GM19351 (cell line): ENCODE data around the gene ZNF217.
"Not testable (repeated sequence)": the region's sequence is repeated elsewhere in the genome, so short reads cannot be mapped to it uniquely, and the experiment has no call there.

Experiments
- ATAC-seq: cut with Tn5 transposase; IDR thresholded peaks from one replicate; pipeline ENCODE4 v1.9.1; 2021; ENCODE audit warnings: mild to moderate bottlenecking, moderate library complexity; ENCODE audit not compliant: unreplicated experiment

ZNF217 gene

DNA sequence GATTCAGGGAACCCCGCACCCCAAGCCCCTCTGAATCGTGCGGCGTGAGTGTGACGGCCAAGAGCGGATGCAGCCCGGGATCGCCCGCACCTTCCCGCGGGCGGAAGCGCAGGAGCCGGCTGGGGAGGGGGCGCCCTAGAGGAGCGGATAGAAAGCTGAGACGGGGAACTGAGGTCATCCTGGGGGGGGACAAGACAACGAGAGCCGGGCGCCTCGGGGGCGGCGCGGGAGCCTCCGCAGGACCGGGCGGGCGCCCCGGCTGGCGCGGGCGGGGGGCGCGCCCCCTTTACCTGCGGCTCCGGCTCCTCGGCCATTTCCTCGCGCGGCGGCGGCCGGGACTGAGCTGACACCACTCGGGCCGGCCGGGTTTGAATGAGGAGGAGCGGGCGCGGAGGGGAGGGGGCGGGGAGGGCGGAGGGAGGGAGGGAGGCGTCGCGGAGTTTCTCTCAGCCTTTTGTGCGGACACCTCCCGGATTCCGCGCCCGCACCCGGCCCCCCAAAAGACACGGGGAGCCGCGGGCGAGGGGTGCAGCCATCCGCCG is at the start of gene ZNF217:
Gene ZNF217, minus strand, starts transcription at position 374 of the 542 bp plus-strand sequence. CDS start 11,013 bp downstream, outside the sequence.
- ATAC-seq = peak; percentile 20

DNA sequence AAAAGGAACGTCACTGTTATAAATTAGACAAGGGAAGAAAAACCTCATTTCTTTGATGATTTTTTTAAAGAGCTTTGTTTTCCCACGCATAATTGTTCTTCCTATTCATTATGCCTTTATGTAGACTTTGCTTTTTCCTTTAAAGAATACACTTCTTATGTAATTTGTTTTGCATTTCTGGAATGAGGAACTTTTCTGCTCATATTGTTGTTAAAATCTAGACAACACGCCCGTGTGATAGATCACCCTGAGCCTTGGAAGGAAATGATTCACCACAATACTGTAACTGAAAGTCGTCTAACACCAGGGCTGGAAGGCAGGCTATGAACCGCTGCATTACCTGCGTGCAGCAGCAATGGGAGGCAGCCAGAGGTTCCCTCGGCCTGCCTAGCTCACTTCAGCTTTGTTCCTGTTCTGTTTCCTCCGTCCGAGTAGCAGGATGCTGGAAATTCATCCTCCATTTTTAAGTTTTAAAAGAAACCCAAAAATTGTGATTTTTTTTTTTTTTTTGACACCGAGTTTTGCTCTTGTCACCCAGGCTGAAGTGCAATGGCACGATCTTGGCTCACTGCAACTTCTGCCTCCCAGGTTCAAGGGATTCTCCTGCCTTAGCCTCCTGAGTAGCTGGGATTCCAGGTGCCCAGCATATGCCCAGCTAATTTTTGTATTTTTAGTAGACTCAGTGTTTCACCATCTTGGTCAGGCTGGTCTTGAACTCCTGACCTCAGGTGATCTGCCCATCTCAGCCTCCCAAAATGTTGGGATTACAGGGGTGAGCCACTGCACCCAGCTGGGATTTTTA is 49.6 kb upstream of the ZNF217 start:
- ATAC-seq = peak; percentile 99

DNA sequence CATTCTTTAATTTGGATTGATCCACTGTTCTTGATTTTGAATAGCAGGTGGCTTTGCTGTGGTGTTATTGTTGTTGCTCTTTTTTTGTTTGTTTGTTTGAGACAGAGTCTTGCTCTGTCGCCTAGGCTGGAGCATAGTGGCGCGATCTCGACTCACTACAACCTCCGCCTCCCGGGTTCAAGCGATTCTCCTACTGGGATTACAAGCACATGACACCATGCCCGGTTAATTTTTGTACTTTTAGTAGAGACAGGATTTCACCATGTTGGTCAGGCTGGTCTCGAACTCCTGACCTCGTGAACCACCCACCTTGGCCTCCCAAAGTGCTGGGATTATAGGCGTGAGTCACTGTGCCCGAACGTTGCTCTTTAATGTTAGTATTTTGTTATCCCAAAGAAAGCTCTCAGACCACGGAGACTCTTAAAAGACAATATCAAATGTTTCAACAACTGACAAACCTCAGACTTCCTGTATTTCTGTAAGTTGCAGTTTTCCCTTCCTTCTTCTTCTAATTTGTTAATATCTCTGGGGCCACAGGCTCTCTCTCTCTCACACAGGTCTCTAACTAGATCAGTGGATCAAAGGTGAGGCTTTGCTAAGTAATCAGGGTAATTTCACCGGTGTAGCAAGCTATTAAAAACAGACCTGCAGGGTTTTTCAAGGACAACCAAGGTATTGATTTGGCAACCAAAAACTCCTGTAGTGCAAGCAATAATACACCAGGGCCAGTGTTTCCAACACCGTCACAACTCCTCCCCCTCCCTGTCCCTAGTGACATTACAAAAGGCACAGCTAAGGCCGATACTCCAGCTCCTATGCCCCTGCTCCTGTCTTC is 48.8 kb upstream of the ZNF217 start:
- peak; percentile 57 for ATAC-seq

DNA sequence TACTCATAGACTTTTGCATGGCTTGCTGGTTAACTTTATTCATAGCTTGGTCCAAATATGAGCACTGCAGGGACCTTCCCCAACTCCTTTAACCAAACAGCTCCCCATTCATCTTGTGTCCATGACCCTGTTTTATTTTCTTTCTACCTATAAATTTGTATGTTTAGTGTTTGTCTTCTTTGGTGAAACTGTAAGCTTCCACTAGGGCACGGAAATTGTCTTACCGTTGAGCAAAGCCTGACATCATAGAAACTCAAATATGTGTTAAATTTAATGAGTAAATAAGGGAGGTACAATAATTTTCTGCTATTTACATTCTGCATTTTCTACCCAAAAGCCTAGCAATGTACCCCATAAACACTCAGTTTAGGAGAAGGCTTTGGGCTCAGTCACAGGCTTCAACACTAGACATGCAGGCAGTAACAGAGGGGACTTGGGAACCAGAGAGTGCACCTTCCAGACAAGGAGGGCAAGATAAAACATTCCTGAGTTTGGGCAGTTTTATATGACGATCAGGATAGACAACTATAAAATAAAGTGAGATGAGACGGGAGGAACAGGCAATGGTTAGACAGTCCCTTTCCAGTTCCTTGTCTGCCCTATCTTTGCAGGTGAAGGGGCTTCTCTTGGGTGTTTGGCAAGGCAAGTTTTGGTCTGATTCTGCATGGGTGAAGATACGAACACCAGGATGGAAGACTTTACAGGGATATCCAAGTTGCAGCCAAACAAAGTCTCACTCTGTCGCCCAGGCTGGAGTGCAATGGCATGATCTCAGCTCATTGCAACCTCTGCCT is 46.2 kb upstream of the ZNF217 start:
- ATAC-seq = no peak

DNA sequence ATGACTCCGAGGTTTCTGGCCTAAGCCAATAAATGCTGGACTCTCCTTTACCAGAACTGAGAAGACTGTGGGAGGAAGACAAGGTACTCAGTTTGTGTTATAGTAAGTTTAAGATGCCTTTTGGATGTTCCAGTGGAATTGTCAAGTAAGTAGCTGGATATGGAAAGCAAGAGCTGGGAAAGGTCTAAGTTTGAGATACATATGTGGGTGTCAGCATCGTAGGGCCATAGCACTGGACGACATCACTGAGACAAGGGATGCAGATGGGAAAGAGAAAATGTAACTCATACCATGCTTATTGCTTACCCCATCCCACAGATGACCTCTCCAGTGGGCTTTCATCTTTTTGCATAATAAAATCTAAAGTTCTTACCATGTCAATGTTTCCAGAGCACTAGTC is 45.5 kb upstream of the ZNF217 start:
- no peak for ATAC-seq

DNA sequence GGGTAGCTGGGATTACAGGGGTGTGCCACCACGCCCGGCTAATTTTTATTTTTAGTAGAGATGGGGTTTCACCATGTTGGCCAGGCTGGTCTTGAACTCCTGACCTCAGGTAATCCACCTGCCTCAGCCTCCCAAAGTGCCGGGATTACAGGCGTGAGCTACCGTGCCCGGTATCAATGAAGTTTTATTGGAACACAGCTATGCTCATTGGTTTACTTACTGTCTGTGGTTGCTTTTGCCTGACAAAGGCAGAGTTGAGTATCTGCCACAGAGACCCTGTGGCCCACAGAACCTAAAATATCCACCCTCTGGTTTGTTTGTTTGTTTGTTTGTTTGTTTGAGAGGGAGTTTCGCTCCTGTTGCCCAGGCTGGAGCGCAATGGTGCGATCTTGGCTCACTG is 43.7 kb upstream of the ZNF217 start:
- ATAC-seq = not testable (repeated sequence)

DNA sequence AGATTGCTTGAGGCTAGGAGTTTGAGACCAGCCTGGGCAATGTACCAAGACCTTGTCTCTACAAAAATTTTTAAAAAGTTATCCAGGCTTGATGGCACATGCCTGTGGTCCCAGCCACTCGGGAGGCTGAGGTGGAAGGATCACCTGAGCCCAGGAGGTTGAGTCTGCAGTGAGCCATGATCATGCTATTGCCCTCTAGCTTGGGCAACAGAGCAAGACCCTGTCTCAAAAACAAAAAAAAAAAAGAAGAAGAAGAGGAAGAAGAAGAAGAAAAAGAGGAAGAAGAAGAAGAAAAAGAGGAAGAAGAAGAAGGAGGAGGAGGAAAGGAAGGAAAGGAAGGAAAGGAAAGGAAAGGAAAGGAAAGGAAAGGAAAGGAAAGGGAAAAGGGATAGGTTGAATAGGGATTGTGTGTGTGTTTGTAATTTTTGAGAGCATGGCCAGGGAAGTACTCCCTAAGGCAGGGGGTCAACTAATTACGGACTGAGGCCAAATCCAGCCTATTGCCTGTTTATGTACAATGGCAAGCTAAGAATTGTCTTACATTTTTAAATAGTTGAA is 43.0 kb upstream of the ZNF217 start:
- ATAC-seq = no peak

DNA sequence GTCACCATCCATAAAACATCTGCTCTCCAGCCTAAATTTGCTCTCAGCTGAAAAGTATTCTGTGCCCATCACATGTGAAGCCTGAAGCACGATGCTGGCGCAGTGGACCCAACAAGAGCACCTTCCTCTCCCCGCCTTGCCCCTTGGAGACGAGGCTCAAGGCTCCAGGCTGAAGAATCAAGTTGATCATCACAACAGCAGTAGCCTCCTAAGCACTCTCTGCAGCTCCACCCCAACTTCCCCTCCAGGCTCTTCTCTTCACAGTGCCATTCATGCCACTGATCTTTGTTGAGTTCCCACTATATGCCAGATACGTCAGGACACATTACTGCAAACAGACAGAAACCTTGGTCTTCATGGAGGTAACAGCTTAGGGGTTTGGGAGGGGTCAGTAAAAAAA is 41.6 kb upstream of the ZNF217 start:
- no peak for ATAC-seq

DNA sequence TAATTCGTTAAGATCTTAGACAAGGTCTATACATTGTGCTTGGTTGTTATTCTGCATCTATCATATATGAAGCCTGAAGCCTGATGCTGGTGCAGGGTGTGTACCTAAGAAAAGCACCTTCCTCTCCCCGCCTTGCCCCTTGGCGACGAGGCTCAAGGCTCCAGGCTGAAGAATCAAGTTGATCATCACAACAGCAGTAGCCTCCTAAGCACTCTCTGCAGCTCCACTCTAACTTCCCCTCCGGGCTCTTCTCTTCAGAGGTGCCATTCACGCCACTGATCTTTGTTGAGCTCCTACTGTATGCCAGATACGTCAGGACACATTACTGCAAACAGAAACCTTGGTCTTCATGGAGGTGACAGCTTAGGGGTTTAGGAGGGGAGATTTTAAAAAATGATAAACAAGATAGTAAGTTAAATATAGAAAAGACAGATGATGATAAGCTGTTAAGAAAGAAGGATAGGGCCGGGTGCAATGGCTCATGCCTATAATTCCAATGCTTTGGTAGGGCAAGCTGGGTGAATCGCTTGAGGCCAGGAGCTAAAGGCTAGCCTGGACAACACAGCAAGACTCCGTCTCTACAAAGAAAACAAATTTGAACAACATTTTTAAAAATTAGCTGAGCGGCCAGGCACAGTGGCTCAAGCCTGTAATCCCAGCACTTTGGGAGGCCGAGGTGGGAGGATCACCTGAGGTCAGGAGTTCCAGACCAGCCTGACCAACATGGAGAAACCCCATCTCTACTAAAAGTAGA is 38.4 kb upstream of the ZNF217 start:
- no peak for ATAC-seq

DNA sequence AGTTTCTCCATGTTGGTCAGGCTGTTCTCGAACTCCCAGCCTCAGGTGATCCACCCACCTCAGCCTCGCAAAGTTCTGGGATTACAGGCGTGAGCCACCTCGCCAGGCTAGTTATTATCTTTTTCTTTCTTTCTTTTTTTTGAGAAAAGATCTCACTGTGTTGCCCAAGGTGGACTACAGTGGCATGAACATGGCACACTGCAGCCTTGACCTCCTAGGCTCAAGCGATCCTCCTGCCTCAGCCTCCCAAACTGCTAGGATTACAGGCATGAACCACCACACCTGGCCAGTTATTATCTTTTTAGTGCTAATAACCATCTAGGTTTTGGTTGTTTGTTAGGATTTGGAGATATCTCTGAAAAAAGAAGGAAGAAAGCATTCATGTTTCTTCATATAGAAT is 35.8 kb upstream of the ZNF217 start:
- ATAC-seq = no peak

DNA sequence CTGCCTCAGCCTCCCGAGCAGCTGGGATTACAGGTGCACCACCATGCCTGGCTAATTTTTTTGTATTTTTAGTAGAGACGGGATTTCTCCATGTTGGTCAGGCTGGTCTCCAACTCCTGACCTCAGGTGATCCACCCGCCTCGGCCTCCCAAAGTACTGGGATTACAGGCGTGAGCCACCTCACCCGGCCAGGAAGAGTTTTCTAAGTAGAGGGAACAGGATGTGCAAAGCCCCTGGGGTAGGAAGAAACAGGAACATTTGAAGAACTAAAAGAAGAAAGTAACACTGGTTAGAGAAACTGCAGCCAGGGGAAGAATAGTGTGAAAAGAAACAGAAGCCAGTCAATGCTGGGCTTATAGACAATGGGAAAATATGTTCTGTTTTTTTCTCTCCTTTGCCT is 35.1 kb upstream of the ZNF217 start:
- not testable (repeated sequence) for ATAC-seq

DNA sequence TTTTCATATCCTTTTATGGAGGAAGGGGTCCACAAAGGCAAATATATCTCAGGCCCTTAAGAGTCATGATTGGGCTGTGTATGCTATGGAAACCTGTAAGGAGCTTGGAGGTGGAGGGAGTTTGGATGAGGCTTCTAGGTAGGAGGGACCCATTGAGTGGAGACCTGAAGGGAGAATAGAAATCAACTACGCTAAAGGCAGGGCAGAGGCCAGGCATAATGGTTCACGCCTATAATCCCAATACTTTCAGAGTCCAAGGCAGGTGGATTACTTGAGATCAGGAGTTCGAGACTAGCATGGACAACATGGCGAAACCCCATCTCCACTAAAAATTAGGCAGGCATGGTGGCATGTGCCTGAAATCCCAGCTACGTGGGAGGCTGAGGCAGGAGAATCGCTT is 34.4 kb upstream of the ZNF217 start:
- no peak for ATAC-seq

DNA sequence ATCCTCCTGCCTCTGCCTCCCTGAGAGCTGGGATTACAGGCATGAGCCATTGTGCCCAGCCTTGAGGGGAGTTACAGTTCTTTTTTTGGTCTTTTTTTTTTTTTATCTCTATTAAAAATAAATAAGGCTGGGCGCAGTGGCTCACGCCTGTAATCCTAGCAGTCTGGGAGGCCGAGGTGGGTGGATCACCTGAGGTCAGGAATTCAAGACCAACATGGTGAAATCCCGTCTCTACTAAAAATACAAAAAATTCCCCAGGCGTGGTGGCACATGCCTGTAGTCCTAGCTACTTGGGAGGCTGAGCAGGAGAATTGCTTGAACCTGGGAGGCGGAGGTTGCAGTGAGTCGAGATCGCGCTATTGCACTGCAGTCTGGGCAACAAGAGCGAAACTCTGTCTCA is 33.4 kb upstream of the ZNF217 start:
- not testable (repeated sequence) for ATAC-seq

DNA sequence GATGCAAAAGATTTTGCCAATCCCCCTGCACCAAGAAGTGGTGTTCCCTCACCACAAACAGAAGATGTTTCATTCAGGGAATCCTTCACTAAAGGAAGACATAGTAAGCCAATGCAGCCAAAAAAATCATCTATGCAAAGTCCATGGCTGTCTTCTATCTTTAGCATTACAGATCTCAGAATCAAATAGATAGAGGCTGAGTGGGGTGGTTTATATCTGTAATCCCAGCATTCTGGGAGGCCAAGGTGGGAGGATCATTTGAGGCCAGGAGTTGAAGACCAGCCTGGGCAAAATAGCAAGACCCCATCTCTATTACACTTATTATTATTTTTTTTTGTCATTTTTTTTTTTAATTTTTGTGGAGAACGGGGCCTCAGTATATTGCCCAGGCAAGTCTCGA is 32.9 kb upstream of the ZNF217 start:
- ATAC-seq = no peak

DNA sequence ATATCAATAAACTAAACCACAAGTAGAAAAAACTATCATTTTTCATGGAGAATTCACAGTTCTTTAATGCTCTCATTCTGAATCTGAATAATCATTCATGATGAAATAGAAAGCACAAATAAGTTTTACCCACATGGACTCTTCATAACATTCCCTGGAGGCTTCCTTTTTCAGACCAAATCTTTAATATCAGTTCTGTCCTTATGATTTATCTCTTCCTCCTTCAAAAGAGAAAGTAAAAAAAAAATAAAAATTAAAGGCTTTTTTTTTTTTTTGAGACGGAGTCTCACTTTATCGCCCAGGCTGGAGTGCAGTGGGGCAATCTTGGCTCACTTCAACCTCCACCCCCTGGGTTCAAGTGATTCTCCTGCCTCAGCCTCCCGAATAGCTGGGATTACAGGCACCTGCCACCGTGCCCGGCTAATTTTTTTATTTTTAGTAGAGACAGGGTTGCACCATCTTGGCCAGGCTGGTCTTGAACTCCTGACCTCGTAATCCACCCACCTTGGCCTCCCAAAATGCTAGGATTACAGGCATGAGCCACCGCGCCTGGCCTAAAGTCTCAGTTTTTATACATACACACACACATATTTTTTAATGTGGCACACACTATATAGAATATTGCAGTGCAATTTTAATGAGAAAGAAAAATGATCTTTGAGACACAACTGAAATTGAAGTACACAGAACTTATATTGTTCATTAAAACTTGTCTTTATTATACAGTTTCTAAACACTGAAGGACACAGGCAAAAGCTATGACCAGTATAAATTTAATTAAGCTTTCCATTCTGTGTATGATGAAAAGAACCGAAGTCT is 31.9 kb upstream of the ZNF217 start:
- no peak for ATAC-seq

DNA sequence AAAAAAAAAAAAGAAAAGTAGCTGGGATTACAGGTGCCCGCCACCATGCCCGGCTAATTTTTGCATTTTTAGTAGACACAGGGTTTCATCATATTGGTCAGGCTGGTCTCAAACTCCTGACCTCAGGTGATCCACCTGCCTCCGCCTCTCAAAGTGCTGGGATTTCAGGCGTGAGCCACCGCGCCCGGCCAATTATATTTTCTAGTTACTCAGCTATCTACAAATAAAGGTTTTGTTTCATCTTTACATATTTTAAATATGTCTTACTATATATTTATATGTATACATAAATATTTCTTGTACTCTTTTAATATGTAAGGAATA is 31.2 kb upstream of the ZNF217 start:
- not testable (repeated sequence) for ATAC-seq

DNA sequence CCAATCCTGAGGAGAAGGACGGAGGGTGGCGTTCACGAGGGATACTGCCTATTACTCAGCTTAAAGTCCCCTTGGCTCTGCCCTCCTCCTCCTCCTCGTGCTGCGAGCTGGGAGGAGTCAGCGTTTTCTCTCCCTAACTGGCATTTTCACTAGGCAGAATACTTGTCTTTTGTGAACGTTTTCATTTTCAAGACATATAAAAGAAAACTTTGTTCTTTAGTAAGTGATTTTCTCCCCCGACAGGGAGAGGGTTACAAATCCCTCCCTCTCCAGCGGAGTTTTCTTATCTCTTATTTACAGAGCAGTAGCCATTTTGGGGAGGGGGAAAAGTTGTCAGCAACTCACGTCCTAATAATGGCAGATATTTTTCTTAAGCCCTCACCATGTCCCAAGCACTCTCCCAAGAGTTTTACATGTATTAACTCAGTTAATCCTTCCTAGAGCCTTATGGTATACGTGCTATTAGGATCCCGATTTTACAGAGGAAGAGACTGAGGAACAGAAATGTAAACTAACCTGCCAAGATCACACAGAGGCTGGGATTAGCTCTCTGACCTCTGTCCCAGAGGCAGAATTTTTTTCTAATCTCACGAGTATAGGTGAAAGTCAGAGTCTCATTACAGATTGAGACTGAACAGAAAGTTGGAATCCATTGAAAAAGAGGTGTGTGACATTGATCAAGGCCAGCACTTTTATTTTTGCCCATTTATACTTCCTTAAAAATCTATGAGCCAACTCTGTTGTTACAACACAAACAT is 30.0 kb upstream of the ZNF217 start:
- peak; percentile 35 for ATAC-seq

DNA sequence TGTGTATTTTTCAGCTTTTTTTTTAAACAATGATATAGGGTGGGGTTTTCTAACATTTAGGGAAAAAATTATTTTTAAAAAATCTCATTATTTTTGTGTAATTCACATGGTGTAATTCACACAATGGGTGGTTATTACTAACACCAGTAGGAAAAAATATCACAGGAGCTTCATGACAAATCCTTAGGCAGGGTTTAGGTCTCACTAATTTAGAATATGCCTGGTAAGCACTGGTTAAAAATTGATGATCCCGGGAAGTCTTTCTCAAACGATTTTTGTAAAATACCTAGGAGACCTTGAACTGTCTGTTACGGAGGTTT is 29.5 kb upstream of the ZNF217 start:
- no peak for ATAC-seq
